HL-60 (cell line): Measurements from ENCODE around the gene EIF5A2.

ENCODE experiments used
- DNase-seq, 2 experiments: peaks; one replicate each; pipeline ENCODE4 v3.0.0-alpha.2; 2010 to 2020; ENCODE audit warnings: low read depth in 1 of 2, low spot score in 1 of 2
- H3K27ac ChIP-seq: fragments of 250-450 bp; sonication (Bioruptor Pico); replicated peaks from 2 replicates; pipeline ENCODE4 v1.5.1; 2020; ENCODE audit warnings: mild to moderate bottlenecking, moderate library complexity
- H3K27me3 ChIP-seq: fragments of 250-450 bp; sonication (Bioruptor Pico); 2 replicates; pipeline ENCODE4 v1.5.1; 2021; ENCODE audit warnings: mild to moderate bottlenecking, moderate library complexity; ENCODE audit not compliant: insufficient read depth, poor library complexity, severe bottlenecking
- H3K4me3 ChIP-seq: replicated peaks from 2 replicates; pipeline ENCODE4 v1.5.1; 2011; ENCODE audit warnings: mild to moderate bottlenecking, control low read depth, low read length; ENCODE audit not compliant: insufficient read depth
- GABPA ChIP-seq: IDR thresholded peaks from 2 replicates; pipeline ENCODE4 v1.6.1; 2012; ENCODE audit warnings: low read depth
- POLR2AphosphoS5 ChIP-seq: IDR thresholded peaks from 2 replicates; pipeline ENCODE4 v1.6.1; 2012; ENCODE audit warnings: low read depth
- SPI1 ChIP-seq: IDR thresholded peaks from 2 replicates; pipeline ENCODE4 v1.6.1; 2012; ENCODE audit warnings: low read depth, mild to moderate bottlenecking, borderline replicate concordance
- TF ChIP-seq, protein P1 (sequence below): IDR thresholded peaks from 2 replicates; pipeline ENCODE4 v1.6.1; 2012; ENCODE audit warnings: low read depth; ENCODE audit not compliant: insufficient replicate concordance
- TF ChIP-seq, protein P2 (sequence below): IDR thresholded peaks from one replicate; pipeline ENCODE4 v1.5.1; 2011; ENCODE audit warnings: low read length, control low read depth, inconsistent platforms; ENCODE audit not compliant: insufficient read depth

Gene EIF5A2

DNA sequence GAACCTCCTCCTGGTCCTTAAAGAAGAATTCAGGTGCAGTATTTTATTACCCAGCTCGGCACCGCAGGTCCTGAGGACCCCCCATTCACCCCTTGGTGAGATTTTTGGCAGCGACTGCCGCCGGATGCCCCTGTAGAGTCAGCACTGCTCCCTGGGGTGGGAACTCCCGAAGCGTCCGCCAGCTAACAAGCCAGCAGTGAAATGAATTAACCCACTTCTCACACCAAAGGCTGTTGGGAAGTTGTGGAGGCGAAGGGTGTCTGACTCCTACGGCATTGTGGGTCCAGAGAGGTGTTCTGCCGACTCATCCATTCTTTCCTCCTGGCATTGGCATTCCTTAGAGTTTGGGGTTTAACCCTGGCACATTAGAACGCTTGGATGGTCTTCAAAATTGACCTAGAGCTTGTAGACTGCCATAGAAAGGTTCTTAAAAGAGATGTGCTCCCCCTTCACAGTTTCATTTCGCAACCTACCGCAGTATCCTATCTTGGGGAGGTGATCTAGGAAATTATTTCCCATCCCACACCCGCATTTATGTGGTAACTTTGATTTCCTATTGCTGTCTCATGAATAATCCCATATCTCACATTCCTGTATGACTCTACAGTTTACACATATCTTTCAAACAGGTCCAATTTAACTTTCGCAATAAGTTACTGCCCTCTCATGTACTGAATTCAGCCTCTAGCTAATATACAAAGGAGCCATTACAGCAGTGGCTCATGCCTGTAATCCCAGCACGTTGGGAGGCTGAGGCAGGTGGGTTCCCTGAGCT, 879 bp upstream of the EIF5A2 start:
- no peaks in the 10 kb centered on the region for H3K27me3 ChIP-seq
- TF ChIP-seq, protein P1, sequence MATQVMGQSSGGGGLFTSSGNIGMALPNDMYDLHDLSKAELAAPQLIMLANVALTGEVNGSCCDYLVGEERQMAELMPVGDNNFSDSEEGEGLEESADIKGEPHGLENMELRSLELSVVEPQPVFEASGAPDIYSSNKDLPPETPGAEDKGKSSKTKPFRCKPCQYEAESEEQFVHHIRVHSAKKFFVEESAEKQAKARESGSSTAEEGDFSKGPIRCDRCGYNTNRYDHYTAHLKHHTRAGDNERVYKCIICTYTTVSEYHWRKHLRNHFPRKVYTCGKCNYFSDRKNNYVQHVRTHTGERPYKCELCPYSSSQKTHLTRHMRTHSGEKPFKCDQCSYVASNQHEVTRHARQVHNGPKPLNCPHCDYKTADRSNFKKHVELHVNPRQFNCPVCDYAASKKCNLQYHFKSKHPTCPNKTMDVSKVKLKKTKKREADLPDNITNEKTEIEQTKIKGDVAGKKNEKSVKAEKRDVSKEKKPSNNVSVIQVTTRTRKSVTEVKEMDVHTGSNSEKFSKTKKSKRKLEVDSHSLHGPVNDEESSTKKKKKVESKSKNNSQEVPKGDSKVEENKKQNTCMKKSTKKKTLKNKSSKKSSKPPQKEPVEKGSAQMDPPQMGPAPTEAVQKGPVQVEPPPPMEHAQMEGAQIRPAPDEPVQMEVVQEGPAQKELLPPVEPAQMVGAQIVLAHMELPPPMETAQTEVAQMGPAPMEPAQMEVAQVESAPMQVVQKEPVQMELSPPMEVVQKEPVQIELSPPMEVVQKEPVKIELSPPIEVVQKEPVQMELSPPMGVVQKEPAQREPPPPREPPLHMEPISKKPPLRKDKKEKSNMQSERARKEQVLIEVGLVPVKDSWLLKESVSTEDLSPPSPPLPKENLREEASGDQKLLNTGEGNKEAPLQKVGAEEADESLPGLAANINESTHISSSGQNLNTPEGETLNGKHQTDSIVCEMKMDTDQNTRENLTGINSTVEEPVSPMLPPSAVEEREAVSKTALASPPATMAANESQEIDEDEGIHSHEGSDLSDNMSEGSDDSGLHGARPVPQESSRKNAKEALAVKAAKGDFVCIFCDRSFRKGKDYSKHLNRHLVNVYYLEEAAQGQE, result no peak
- TF ChIP-seq POLR2AphosphoS5, result no peak
- TF ChIP-seq GABPA, result no peak
- TF ChIP-seq SPI1, result no peak
- TF ChIP-seq, protein P2, sequence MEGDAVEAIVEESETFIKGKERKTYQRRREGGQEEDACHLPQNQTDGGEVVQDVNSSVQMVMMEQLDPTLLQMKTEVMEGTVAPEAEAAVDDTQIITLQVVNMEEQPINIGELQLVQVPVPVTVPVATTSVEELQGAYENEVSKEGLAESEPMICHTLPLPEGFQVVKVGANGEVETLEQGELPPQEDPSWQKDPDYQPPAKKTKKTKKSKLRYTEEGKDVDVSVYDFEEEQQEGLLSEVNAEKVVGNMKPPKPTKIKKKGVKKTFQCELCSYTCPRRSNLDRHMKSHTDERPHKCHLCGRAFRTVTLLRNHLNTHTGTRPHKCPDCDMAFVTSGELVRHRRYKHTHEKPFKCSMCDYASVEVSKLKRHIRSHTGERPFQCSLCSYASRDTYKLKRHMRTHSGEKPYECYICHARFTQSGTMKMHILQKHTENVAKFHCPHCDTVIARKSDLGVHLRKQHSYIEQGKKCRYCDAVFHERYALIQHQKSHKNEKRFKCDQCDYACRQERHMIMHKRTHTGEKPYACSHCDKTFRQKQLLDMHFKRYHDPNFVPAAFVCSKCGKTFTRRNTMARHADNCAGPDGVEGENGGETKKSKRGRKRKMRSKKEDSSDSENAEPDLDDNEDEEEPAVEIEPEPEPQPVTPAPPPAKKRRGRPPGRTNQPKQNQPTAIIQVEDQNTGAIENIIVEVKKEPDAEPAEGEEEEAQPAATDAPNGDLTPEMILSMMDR, result no peak
- no peak for DNase-seq
- no peak overlapping the region for H3K4me3 ChIP-seq
- H3K27ac ChIP-seq, result peak overlapping the region; percentile 40

DNA sequence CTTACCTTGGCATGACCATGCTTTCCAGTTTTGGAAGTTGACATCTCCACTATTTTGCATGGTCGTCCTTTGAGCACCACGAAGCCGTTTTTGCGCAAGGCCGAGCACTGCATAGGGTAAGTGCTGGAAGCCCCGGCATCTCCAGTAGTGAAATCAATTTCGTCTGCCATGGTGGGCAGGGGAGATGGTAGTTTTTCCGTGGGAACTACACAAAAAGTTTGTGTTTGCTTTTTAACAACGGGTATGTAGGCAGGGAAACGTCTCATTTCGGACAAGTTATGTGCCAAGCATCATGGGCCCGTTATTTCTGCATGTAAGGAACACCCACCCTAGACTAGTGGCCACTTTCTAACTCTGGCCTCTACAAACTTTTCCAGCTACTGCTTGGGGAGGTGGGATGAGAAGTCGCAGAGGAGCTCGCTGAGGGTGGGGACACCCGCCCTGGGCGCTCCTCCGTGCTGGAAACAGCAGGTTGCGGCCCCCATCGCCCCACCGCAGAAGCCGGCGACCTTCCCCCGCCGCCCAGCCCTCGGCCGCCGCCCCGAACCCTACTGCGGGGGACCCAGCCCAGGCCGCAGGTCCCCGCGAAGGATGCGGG, 701 bp downstream of the EIF5A2 start:
- peak in 1 of 2 experiments; percentile 6 for DNase-seq
- H3K4me3 ChIP-seq, result peak overlapping the region; percentile 68
- H3K27ac ChIP-seq, result peak overlapping the region; percentile 54
- TF ChIP-seq, protein P2, result no peak
- TF ChIP-seq, protein P1, result no peak
- TF ChIP-seq GABPA, result no peak
- no peak for TF ChIP-seq SPI1
- no peak for TF ChIP-seq POLR2AphosphoS5
- H3K27me3 ChIP-seq, result no peaks in the 10 kb centered on the region

DNA sequence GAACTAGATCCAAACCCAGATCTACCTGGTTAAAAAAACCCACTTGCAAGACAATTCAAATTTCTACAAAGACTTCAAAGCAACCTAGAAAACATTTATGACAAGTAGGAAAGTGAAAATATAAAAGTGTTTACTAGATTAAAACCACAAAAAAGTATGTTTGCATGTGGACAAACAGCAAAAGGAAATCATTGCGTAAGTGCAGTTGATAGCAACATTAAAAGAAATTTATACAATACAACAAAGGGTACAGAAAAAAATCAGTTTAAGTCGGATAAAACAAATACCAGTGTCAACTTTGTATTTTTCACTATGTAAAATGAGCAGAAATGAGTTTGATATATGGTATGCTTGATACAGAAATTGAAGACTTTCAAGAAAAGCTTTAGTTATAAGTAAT, 2.6 kb downstream of the EIF5A2 start:
- H3K27me3 ChIP-seq, result no peaks in the 10 kb centered on the region
- DNase-seq, result no peak
- no peak overlapping the region for H3K4me3 ChIP-seq
- TF ChIP-seq GABPA (no peak), POLR2AphosphoS5 (no peak), SPI1 (no peak)
- TF ChIP-seq, protein P1, result no peak
- TF ChIP-seq, protein P2, result no peak
- H3K27ac ChIP-seq, result no peak overlapping the region
